GM12878 (cell line): ENCODE measurements around the gene CRAMP1. TPM values are rescaled to one million over a fixed set of nuclear protein-coding genes. Genes with fewer than 3 reads are reported as not detected.

ENCODE experiments used
- ATAC-seq: fragments of 200-7000 bp; cut with Tn5 transposase; 3 replicates; pipeline ENCODE4 v1.9.1; 2020; ENCODE audit warnings: mild to moderate bottlenecking, moderate library complexity
- BruUV-seq: library from RNA; stranded (reverse); fragments of 400-500 nt; replicated peaks from 2 replicates; lab custom pipeline; 2021; lab: Mats Ljungman, UMichigan
- CTCF ChIA-PET: fragments of 300-600 bp; sonication (Branson Sonifier 250); formaldehyde crosslinking; extraction: SDS; loops from one replicate; lab custom pipeline; 2021; ENCODE audit warnings: inconsistent platforms; lab: Yijun Ruan, JAX
- POLR2A ChIA-PET: fragments of 350-600 bp; formaldehyde crosslinking; extraction: SDS; loops from one replicate; lab custom pipeline; 2021; ENCODE audit warnings: inconsistent platforms; lab: Charles Lee
- RAD21 ChIA-PET: fragments of 300-600 bp; sonication (Branson Sonifier 250); formaldehyde crosslinking; loops from one replicate; lab custom pipeline; 2023; ENCODE audit warnings: antibody characterized with exemption; ENCODE audit not compliant: unreplicated experiment; lab: Charles Lee
- SMC1A ChIA-PET: fragments of 300-600 bp; sonication (Branson Sonifier 250); formaldehyde crosslinking; loops from one replicate; lab custom pipeline; 2023; ENCODE audit not compliant: unreplicated experiment, uncharacterized antibody; lab: Charles Lee
- DNase-seq: peaks from one replicate; pipeline ENCODE4 v3.0.0-alpha.2; 2011; ENCODE audit warnings: low read depth, low spot score
- FAIRE-seq: peaks from 3 replicates; lab custom pipeline; 2011; peaks lifted over from hg19 to GRCh38; lab: Jason Lieb, UNC
- H2AFZ ChIP-seq: 2 replicates; pipeline ENCODE4 v1.6.0; 2011; ENCODE audit warnings: low read depth, low read length, control low read depth; ENCODE audit not compliant: control insufficient read depth
- H3K27ac ChIP-seq: 2 replicates; pipeline ENCODE4 v1.5.1; 2011; ENCODE audit warnings: control low read depth; ENCODE audit not compliant: control insufficient read depth, insufficient read depth
- H3K27me3 ChIP-seq, 2 experiments: replicated peaks in 1 of 2; 2 replicates each; pipeline versions ENCODE4 v1.6.0 to v1.6.1; 2011; ENCODE audit warnings: low read length in 1 of 2; ENCODE audit not compliant: control insufficient read depth in 2 of 2, insufficient read depth in 2 of 2
- H3K36me3 ChIP-seq, 2 experiments: 2 replicates each; pipeline ENCODE4 v1.5.1; 2011; ENCODE audit warnings: low read length in 1 of 2; ENCODE audit not compliant: control insufficient read depth in 2 of 2, insufficient read depth in 2 of 2
- H3K4me1 ChIP-seq: 2 replicates; pipeline ENCODE4 v1.6.1; 2011; ENCODE audit warnings: mild to moderate bottlenecking, low read length, moderate library complexity, mixed read lengths; ENCODE audit not compliant: control insufficient read depth, insufficient read depth
- H3K4me2 ChIP-seq: 2 replicates; pipeline ENCODE4 v1.6.0; 2011; ENCODE audit warnings: control low read depth; ENCODE audit not compliant: control insufficient read depth, insufficient read depth
- H3K4me3 ChIP-seq: fragments of 200-600 bp; sonication (generic); 2 replicates; pipeline ENCODE4 v1.5.1; 2016
- H3K79me2 ChIP-seq: 2 replicates; pipeline ENCODE4 v1.6.0; 2011; ENCODE audit warnings: low read length; ENCODE audit not compliant: control insufficient read depth, insufficient read depth
- H3K9ac ChIP-seq: 2 replicates; pipeline ENCODE4 v1.8.0; 2011; ENCODE audit warnings: low read length, control low read depth, mixed read lengths; ENCODE audit not compliant: control insufficient read depth, insufficient read depth
- H3K9me3 ChIP-seq: replicated peaks from 3 replicates; pipeline ENCODE4 v1.5.1; 2011; ENCODE audit warnings: mild to moderate bottlenecking, low read length; ENCODE audit not compliant: control insufficient read depth, insufficient read depth
- H4K20me1 ChIP-seq: 2 replicates; pipeline ENCODE4 v1.6.0; 2011; ENCODE audit not compliant: control insufficient read depth, insufficient read depth
- CHD1 ChIP-seq: IDR thresholded peaks from 2 replicates; pipeline ENCODE4 v1.6.1; 2012; ENCODE audit warnings: low read depth, low read length, improper control_type of control experiment
- CHD2 ChIP-seq: IDR thresholded peaks from 2 replicates; pipeline ENCODE4 v1.6.1; 2011; ENCODE audit warnings: low read depth, low read length, improper control_type of control experiment, borderline replicate concordance
- CHD4 ChIP-seq: fragments of 200-600 bp; sonication (generic); IDR thresholded peaks from 2 replicates; pipeline ENCODE4 v1.6.1; 2016; ENCODE audit warnings: mild to moderate bottlenecking
- ESRRA ChIP-seq: IDR thresholded peaks from 2 replicates; pipeline ENCODE4 v1.6.1; 2012; ENCODE audit warnings: mild to moderate bottlenecking, low read length, improper control_type of control experiment
- LARP7 ChIP-seq: fragments of 450-650 bp; IDR thresholded peaks from 2 replicates; pipeline ENCODE4 v1.6.1; 2017; ENCODE audit warnings: mild to moderate bottlenecking
- MXI1 ChIP-seq: fragments of 150-350 bp; IDR thresholded peaks from 2 replicates; pipeline ENCODE4 v1.6.1; 2011; ENCODE audit warnings: low read depth, mild to moderate bottlenecking, inconsistent platforms, low read length, improper control_type of control experiment
- NR2F1 ChIP-seq: fragments of 450-650 bp; conservative IDR thresholded peaks from 2 replicates; pipeline ENCODE4 v1.6.1; 2017; ENCODE audit warnings: mild to moderate bottlenecking
- RCOR1 ChIP-seq: conservative IDR thresholded peaks from 2 replicates; pipeline ENCODE4 v1.6.1; 2012; ENCODE audit warnings: low read depth, low read length, improper control_type of control experiment
- WGBS: methylation state at CpG from one replicate; pipeline ENCODE4 v1.1.6; 2016; ENCODE audit warnings: low lambda C conversion rate; ENCODE audit not compliant: insufficient replicate concordance, insufficient coverage; ENCODE audit errors: missing lambda C conversion rate; 5-methylcytosine and 5-hydroxymethylcytosine counted together
- in situ Hi-C: fragments of 300-500 bp; cut with MboI; formaldehyde crosslinking; loops from 9 replicates; pipeline ENCODE4 v1.14.3; 2018; ENCODE audit warnings: mixed read lengths
- intact Hi-C: fragments of 100-400 bp; cut with micrococcal nuclease; formaldehyde crosslinking; loops from one replicate; pipeline ENCODE4 v1.14.2; 2022; ENCODE audit not compliant: unreplicated experiment
- polyA plus RNA-seq, 11 experiments: library from polyadenylated mRNA; depleted of rRNA in 4 of 11; unstranded in 6 of 11; stranded (reverse) in 5 of 11; fragments of >200 nt; fragmentation: Nextera tagmentation in 4 of 11; fragmentation: Illumina TruSeq in 1 of 11; extraction: Ambion mirVana in 4 of 11; extraction: Trizol in 1 of 11; gene quantifications; 1 replicate in 1 of 11; 2 replicates in 10 of 11; pipeline versions ENCODE4 v1.2.1 to v1.2.3, GENCODE V29; 2011 to 2016; ENCODE audit warnings: inconsistent platforms in 2 of 11, missing spikeins in 2 of 11, low read depth in 1 of 11
- total RNA-seq, 4 experiments: library from RNA; depleted of rRNA in 3 of 4; stranded (reverse); fragments of >200 nt in 3 of 4; fragmentation: Illumina TruSeq in 1 of 4; extraction: Trizol in 1 of 4; gene quantifications; 2 replicates each; pipeline versions ENCODE4 v1.2.1 to v1.2.3, GENCODE V29; 2013 to 2021
- TF ChIP-seq, protein P1 (sequence below): IDR thresholded peaks from 2 replicates; pipeline ENCODE4 v1.6.1; 2012; ENCODE audit warnings: low read depth, low read length, improper control_type of control experiment

The CRAMP1 gene
- total and polyA plus RNA-seq, 10 of the 15 experiments (the other 5 are each of a cell fraction or from before 2014, with no cell fraction given): 0.37 to 9.8 (median 3.9) TPM

DNA sequence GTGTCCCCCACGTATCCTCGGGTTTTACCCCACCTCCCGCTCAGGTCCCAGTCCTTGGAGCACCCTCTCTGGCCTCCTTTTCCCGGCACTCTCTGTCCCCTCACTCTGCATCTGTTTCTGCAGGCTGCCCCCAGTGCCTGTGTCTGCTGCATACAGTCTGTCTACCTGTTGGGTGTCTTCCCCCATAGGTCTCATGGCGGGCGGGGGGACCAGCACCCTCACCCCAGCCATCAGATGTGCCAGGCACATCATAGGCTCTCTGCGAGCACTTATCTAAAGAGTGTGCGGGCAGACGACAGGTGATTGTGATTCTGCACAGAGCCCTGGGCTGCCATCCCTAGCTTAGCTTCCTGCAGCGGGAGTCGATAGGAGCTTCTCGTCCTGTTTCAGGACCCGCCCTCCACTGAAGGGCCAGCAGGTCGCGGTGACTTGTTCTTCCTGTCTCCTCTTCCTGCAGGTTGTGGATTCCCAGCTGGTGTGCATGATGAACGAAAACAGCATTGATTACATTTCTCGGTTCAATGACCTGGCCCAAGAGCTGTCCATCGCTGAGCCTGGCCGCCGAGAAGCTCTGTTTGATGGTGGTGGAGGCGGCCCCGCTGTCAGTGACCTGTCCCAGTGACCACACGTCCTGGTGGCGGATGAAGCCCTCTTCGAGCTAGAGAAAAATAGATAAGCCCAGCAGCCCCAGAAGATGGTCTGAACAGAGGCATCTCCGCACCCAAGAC, 61.4 kb downstream of the CRAMP1 start:
- H3K36me3 ChIP-seq: peaks cover 8 to 21% of the 10 kb centered on the region in 2 experiments; a peak in 3 of 4 replicates
- no peaks in the 10 kb centered on the region for H3K9me3 ChIP-seq
- FAIRE-seq: no peak
- no peak overlapping the region for H2AFZ ChIP-seq
- intact Hi-C loops: no loop called here
- H3K4me2 ChIP-seq: no peak overlapping the region
- no peak for DNase-seq
- WGBS: 87% methylated on average over 26 of the region's 26 CpGs
- no peaks in the 10 kb centered on the region for H3K4me1 ChIP-seq
- BruUV-seq: no TSS peak
- TF ChIP-seq, protein P1, sequence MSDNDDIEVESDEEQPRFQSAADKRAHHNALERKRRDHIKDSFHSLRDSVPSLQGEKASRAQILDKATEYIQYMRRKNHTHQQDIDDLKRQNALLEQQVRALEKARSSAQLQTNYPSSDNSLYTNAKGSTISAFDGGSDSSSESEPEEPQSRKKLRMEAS: no peak
- no peak for TF ChIP-seq CHD4
- no peak for TF ChIP-seq LARP7
- no peak for TF ChIP-seq CHD2
- TF ChIP-seq CHD1: no peak
- TF ChIP-seq NR2F1: no peak
- no peak for TF ChIP-seq ESRRA
- TF ChIP-seq RCOR1: no peak
- no peak for TF ChIP-seq MXI1
- TF ChIP-seq, all 136 proteins: peak for 0
- no peaks in the 10 kb centered on the region for H4K20me1 ChIP-seq
- H3K9ac ChIP-seq: no peak overlapping the region
- RAD21 ChIA-PET: no interaction called here
- H3K79me2 ChIP-seq: peaks cover 3% of the 10 kb centered on the region
- no peak overlapping the region for H3K4me3 ChIP-seq
- CTCF ChIA-PET: no interaction called here
- SMC1A ChIA-PET: no interaction called here
- ATAC-seq: no peak
- POLR2A ChIA-PET: no interaction called here
- H3K27me3 ChIP-seq: no peaks in the 10 kb centered on the region
- in situ Hi-C loops: no loop called here
- no peak overlapping the region for H3K27ac ChIP-seq
